CD14-positive monocyte (primary cell): ENCODE results near the gene RAB6B. TPM values are rescaled to one million over a fixed set of nuclear protein-coding genes. Genes with fewer than 3 reads are reported as not detected.
A peak's percentile ranks its signal among the peaks of the same experiment; 100 is the strongest.

Experiments
- DNase-seq, 3 donors: peaks; one replicate each; pipeline ENCODE4 v3.0.0-alpha.2; 2011 to 2022
- H2AFZ ChIP-seq: 2 replicates; pipeline ENCODE4 v1.6.0; 2012; ENCODE audit warnings: mild to moderate bottlenecking, low read depth, low read length, inconsistent platforms; ENCODE audit not compliant: insufficient read depth, poor library complexity, severe bottlenecking
- H3K27ac ChIP-seq, 2 donors: 1 replicate in 1 of 2; 2 replicates in 1 of 2; pipeline ENCODE4 v1.5.1; 2012 to 2013; ENCODE audit warnings: low read length in 2 of 2, control low read depth in 1 of 2, inconsistent platforms in 1 of 2, low read depth in 1 of 2, mild to moderate bottlenecking in 1 of 2
- H3K27me3 ChIP-seq, 2 donors: one replicate each; pipeline versions ENCODE4 v1.6.0 to v1.6.1; 2011 to 2013; ENCODE audit warnings: low read length in 2 of 2; ENCODE audit not compliant: control insufficient read depth in 2 of 2, insufficient read depth in 2 of 2
- H3K36me3 ChIP-seq, 2 donors: replicated peaks in 1 of 2; 1 replicate in 1 of 2; 2 replicates in 1 of 2; pipeline versions ENCODE4 v1.5.1 to v1.6.1; 2012 to 2013; ENCODE audit warnings: low read length in 2 of 2, control low read depth in 1 of 2, inconsistent platforms in 1 of 2, mild to moderate bottlenecking in 1 of 2; ENCODE audit not compliant: insufficient read depth in 2 of 2, control insufficient read depth in 1 of 2
- H3K4me1 ChIP-seq, 2 donors: 1 replicate in 1 of 2; 2 replicates in 1 of 2; pipeline versions ENCODE4 v1.5.1 to v1.6.1; 2012 to 2013; ENCODE audit warnings: low read length in 2 of 2, control low read depth in 1 of 2, inconsistent platforms in 1 of 2, mild to moderate bottlenecking in 1 of 2, moderate library complexity in 1 of 2; ENCODE audit not compliant: insufficient read depth in 2 of 2, control insufficient read depth in 1 of 2
- H3K4me2 ChIP-seq: replicated peaks from 2 replicates; pipeline ENCODE3; 2012; ENCODE audit warnings: low read length, moderate library complexity, mild to moderate bottlenecking; ENCODE audit not compliant: poor library complexity, severe bottlenecking; ENCODE audit errors: extremely low read depth
- H3K4me3 ChIP-seq, 3 experiments: fragments of 200-600 bp in 1 of 3; sonication (generic) in 1 of 3; replicated peaks in 1 of 3; 1 replicate in 2 of 3; 2 replicates in 1 of 3; pipeline ENCODE4 v1.5.1; 2011 to 2013; ENCODE audit warnings: low read length in 3 of 3, mild to moderate bottlenecking in 3 of 3, control low read depth in 2 of 3, low read depth in 2 of 3, inconsistent platforms in 1 of 3, moderate library complexity in 1 of 3
- H3K79me2 ChIP-seq: 2 replicates; pipeline ENCODE4 v1.6.0; 2012; ENCODE audit warnings: mild to moderate bottlenecking, control low read depth, inconsistent platforms, low read length, moderate library complexity; ENCODE audit not compliant: insufficient read depth
- H3K9ac ChIP-seq: 2 replicates; pipeline ENCODE4 v1.6.0; 2017; ENCODE audit warnings: low read length, mild to moderate bottlenecking; ENCODE audit not compliant: insufficient read depth, poor library complexity, severe bottlenecking
- H3K9me3 ChIP-seq, 2 donors: replicated peaks in 1 of 2; 1 replicate in 1 of 2; 2 replicates in 1 of 2; pipeline versions ENCODE4 v1.5.1 to v1.6.1; 2012 to 2013; ENCODE audit warnings: low read length in 2 of 2, control low read depth in 1 of 2; ENCODE audit not compliant: control insufficient read depth in 1 of 2, insufficient read depth in 1 of 2
- H4K20me1 ChIP-seq: 2 replicates; pipeline ENCODE4 v1.6.0; 2012; ENCODE audit warnings: mild to moderate bottlenecking, low read length, control low read depth, moderate library complexity; ENCODE audit not compliant: insufficient read depth
- H3K27ac Mint-ChIP-seq, 7 donors: one replicate each; pipeline ENCODE4 v1.8.0; 2020; ENCODE audit warnings: mild to moderate bottlenecking in 7 of 7, mixed read lengths in 7 of 7, moderate library complexity in 6 of 7, inconsistent platforms in 2 of 7
- H3K27me3 Mint-ChIP-seq, 3 donors: one replicate each; pipeline ENCODE4 v1.8.0; 2021 to 2022; ENCODE audit warnings: low read depth in 3 of 3, mild to moderate bottlenecking in 3 of 3, mixed read lengths in 3 of 3, moderate library complexity in 3 of 3, inconsistent platforms in 1 of 3
- H3K36me3 Mint-ChIP-seq, 2 donors: one replicate each; pipeline ENCODE4 v1.8.0; 2020; ENCODE audit warnings: mixed read lengths in 2 of 2, inconsistent platforms in 1 of 2, mild to moderate bottlenecking in 1 of 2
- H3K4me1 Mint-ChIP-seq: one replicate; pipeline ENCODE4 v1.8.0; 2020; ENCODE audit warnings: mild to moderate bottlenecking, mixed read lengths
- H3K4me3 Mint-ChIP-seq, 2 donors: one replicate each; pipeline ENCODE4 v1.8.0; 2020; ENCODE audit warnings: mild to moderate bottlenecking in 2 of 2, mixed read lengths in 2 of 2, moderate library complexity in 1 of 2
- H3K9me3 Mint-ChIP-seq, 7 donors: one replicate each; pipeline ENCODE4 v1.8.0; 2020 to 2022; ENCODE audit warnings: mixed read lengths in 7 of 7, mild to moderate bottlenecking in 6 of 7, moderate library complexity in 6 of 7, inconsistent platforms in 2 of 7
- WGBS: methylation state at CpG from one replicate; pipeline ENCODE4 v1.1.5; 2013; ENCODE audit warnings: missing lambda C conversion rate; ENCODE audit not compliant: insufficient coverage; 5-methylcytosine and 5-hydroxymethylcytosine counted together
- intact Hi-C, 2 donors: fragments of 100-400 bp; cut with micrococcal nuclease; formaldehyde crosslinking; loops; one replicate each; pipeline versions ENCODE4 v1.15.0 to v1.15.1; 2023
- polyA plus RNA-seq, 3 donors: library from polyadenylated mRNA; depleted of rRNA in 1 of 3; unstranded in 2 of 3; stranded (reverse) in 1 of 3; fragments of 300-500 nt in 2 of 3; fragments of >200 nt in 1 of 3; fragmentation: Illumina TruSeq in 2 of 3; gene quantifications; 1 replicate in 2 of 3; 2 replicates in 1 of 3; pipeline ENCODE4 v1.2.3, GENCODE V29; 2012 to 2021
- TF ChIP-seq, protein P1 (sequence below): fragments of 200-600 bp; IDR thresholded peaks from one replicate; pipeline ENCODE4 v1.8.0; 2022; ENCODE audit warnings: antibody characterized with exemption, mild to moderate bottlenecking

RAB6B gene
- polyA plus RNA-seq, 3 donors = 0.46 TPM; not detected in 2

DNA sequence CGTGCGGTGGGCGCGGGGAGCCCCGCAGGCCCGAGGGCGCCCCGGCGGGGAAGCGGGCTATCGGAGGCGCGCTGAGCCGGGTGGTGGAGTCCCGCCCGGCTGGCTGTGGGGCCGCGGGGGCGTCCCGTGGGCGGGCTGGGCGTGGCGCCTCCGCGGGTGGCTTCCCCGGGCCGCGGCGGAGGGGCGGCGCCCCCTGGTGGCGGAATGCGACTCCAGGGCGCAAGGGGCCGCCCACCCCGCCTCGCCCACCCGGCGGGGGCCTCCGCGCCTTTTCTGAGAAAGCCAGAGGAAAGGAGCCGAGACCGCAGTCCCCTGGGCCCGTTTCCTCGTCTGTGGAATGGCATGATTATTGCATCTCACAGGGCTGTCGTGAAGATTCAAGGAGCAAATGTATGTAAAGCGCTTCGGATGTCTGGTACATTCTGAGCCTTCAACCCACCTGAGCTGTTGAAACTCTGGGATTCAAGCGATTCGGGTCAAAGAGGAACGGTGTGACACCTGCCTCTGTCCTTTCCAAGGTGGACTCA is 31.9 kb upstream of the RAB6B start:
- no peaks in the 10 kb centered on the region for H3K9me3 Mint-ChIP-seq
- Histone ChIP-seq H2AFZ (peak overlapping the region; percentile 82), H3K4me1 (peaks cover 9 to 13% of the 10 kb centered on the region in 2 donors), H3K4me3 (peak overlapping the region; percentile 29 to 66 (median 30)), H3K9ac (peak overlapping the region; percentile 24), H3K79me2 (no peaks in the 10 kb centered on the region), H3K36me3 (no peaks in the 10 kb centered on the region), H3K9me3 (no peaks in the 10 kb centered on the region), H3K4me2 (peak overlapping the region; percentile 81), H3K27ac (no peak overlapping the region), H4K20me1 (no peaks in the 10 kb centered on the region), H3K27me3 (peaks cover 0 to 13% of the 10 kb centered on the region in 2 donors)
- intact Hi-C loops = no loop called here
- peaks cover 15 to 27% (median 17%) of the 10 kb centered on the region in 3 donors for H3K27me3 Mint-ChIP-seq
- H3K4me1 Mint-ChIP-seq = peaks cover 12% of the 10 kb centered on the region
- no peaks in the 10 kb centered on the region for H3K36me3 Mint-ChIP-seq
- no peak overlapping the region for H3K27ac Mint-ChIP-seq
- 1% methylated on average over 48 of the region's 51 CpGs for WGBS
- TF ChIP-seq, protein P1, sequence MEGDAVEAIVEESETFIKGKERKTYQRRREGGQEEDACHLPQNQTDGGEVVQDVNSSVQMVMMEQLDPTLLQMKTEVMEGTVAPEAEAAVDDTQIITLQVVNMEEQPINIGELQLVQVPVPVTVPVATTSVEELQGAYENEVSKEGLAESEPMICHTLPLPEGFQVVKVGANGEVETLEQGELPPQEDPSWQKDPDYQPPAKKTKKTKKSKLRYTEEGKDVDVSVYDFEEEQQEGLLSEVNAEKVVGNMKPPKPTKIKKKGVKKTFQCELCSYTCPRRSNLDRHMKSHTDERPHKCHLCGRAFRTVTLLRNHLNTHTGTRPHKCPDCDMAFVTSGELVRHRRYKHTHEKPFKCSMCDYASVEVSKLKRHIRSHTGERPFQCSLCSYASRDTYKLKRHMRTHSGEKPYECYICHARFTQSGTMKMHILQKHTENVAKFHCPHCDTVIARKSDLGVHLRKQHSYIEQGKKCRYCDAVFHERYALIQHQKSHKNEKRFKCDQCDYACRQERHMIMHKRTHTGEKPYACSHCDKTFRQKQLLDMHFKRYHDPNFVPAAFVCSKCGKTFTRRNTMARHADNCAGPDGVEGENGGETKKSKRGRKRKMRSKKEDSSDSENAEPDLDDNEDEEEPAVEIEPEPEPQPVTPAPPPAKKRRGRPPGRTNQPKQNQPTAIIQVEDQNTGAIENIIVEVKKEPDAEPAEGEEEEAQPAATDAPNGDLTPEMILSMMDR = peak; percentile 87
- H3K4me3 Mint-ChIP-seq = peak overlapping the region; percentile 78 to 85
- peak; percentile 9 to 40 (median 10) for DNase-seq

DNA sequence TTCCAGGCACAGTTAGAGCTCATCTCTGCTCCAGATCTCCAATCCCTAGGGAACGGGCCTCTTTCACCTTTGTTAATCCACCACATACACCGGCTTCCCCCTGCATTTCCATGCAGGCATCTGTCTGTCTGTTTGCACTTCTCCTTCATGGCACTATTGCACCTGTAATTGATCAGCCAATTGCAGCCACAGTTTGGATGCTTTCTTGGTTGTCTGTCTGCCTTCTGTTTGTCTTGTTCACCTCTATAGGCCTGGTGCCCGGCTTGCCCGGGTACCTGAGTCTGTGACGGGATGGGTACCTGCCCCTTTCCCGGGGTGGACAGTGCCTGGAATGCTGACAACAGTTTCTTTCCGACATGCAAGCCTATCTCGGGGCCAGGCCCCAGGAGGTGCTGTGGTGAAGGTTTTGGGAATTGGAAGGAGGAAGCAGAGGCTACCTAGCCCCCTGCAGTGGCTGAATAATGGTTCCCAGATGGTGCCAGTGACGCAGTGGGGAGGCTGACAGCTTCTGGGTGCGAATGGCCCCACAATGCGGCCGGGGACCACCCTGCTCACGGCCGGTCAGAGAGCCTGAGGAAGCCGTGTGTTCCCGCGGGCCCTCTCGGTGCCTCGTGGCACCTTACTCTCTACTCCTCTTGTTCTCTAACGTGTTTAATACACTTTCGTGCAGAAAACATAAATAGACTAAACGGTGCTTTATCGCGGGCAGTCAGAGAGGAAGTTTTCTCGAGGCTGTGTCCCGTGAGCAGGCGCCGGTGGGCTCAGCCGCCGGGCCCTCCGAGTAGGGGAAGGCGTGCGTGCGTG is 31.3 kb upstream of the RAB6B start:
- Histone ChIP-seq H3K27ac (no peak overlapping the region), H3K4me1 (peaks cover 9 to 13% of the 10 kb centered on the region in 2 donors), H3K4me2 (peak overlapping the region; percentile 81), H3K4me3 (peak overlapping the region; percentile 29 to 66 (median 30)), H3K79me2 (no peaks in the 10 kb centered on the region), H3K9me3 (no peaks in the 10 kb centered on the region), H3K9ac (peak overlapping the region; percentile 24), H3K27me3 (peaks cover 0 to 13% of the 10 kb centered on the region in 2 donors), H3K36me3 (no peaks in the 10 kb centered on the region), H4K20me1 (no peaks in the 10 kb centered on the region), H2AFZ (peak overlapping the region; percentile 82)
- Mint-ChIP-seq H3K27ac (peak overlapping the region in 1 of 7 donors; percentile 6), H3K4me3 (peak overlapping the region; percentile 78 to 80), H3K4me1 (peaks cover 12% of the 10 kb centered on the region), H3K36me3 (no peaks in the 10 kb centered on the region), H3K27me3 (peaks cover 15 to 27% (median 17%) of the 10 kb centered on the region in 3 donors), H3K9me3 (no peaks in the 10 kb centered on the region)
- DNase-seq = no peak
- intact Hi-C loops = no loop called here
- 20% methylated on average over 30 of the region's 34 CpGs for WGBS
- TF ChIP-seq, protein P1 = no peak
